ENCODE results near the gene TRAPPC14. TPM values are rescaled to one million over a fixed set of nuclear protein-coding genes. Genes with fewer than 3 reads are reported as not detected.

TRAPPC14 gene
- total and polyA plus RNA-seq, 2 of the 13 experiments (the other 11 are each of a cell fraction or from before 2014, with no cell fraction given), result 4.7 to 9.6 TPM

DNA sequence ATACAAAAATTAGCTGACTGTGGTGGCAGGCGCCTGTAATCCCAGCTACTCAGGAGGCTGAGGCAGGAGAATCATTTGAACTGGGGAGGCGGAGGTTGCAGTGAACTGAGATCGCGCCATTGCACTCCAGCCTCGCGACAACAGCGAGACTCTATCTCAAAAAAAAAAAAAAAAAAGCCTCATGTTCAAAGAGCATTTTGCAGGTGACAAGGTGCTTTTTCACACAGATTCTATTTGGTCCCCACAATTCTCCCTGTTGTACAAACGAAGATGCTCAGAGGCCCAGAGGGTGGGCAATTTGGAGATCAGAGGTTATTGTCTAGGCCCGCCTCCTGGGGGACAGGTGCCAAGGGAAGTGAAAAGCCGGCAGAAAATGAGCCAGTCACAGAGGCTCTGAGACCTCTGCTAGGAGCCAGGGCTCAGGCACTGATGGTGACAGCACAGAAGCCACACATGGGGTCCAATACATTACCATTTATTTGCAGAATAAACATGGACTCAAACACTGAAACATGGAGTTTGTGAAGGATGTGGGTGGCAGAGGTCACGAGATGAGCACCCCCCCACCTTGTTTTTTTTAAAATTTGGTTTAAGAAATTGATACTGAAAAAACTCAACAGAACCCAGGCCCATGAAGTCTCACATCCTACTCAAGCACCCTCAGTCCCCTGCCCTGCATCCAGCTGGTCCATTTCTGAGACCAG lies 10.8 kb upstream of the TRAPPC14 start:
- in situ Hi-C loops (cut with HindIII; ENCODE audit: extremely low pct_ligation_motif_present, low pct_unique_long_range_greater_than_20kb), result no loop called here

More for the DNA sequence above, 10.8 kb upstream of the TRAPPC14 start:
- Histone ChIP-seq H2AFZ (ENCODE audit: low read length) (no peak overlapping the region), H3K79me2 (ENCODE audit: insufficient read depth, low read length) (no peaks in the 10 kb centered on the region), H3K4me2 (ENCODE audit: low read depth, low read length) (peak overlapping the region; percentile 93), H3K4me1 (ENCODE audit: insufficient read depth, low read length) (peaks cover 43% of the 10 kb centered on the region), H3K27me3 (ENCODE audit: control insufficient read depth in 1 of 2, insufficient read depth in 2 of 2, low read length in 2 of 2) (peaks cover 1 to 43% of the 10 kb centered on the region in 2 experiments; a peak in 3 of 5 replicates), H3K4me3 (replicated peaks in 1 of 3; ENCODE audit: insufficient read depth in 1 of 3, low read depth in 2 of 3, low read length in 3 of 3) (no peak overlapping the region), H3K36me3 (replicated peaks in 1 of 2; ENCODE audit: control insufficient read depth in 1 of 2, insufficient read depth in 2 of 2, low read length in 2 of 2) (no peaks in the 10 kb centered on the region), H3K9me3 (ENCODE audit: low read length) (no peaks in the 10 kb centered on the region), H4K20me1 (ENCODE audit: insufficient read depth, low read length) (no peaks in the 10 kb centered on the region), H3K27ac (ENCODE audit: extremely low read length, insufficient read depth, low read length) (no peak overlapping the region), H3K9ac (ENCODE audit: insufficient read depth, low read depth, low read length) (no peak overlapping the region)
- intact Hi-C loops (cut with micrococcal nuclease; ENCODE audit: unreplicated experiment), result no loop called here
- TF ChIP-seq CHD2 (IDR thresholded peaks at IDR 0.05; ENCODE audit: low read depth, low read length) (peak; percentile 87), YY1 (IDR thresholded peaks at IDR 0.05; ENCODE audit: insufficient read depth, insufficient replicate concordance, low read depth, low read length) (no peak), RXRA (CRISPR knock-in tag; IDR thresholded peaks at IDR 0.05) (no peak), ZNF383 (CRISPR knock-in tag; IDR thresholded peaks at IDR 0.05; ENCODE audit: borderline replicate concordance) (no peak)
- TF ChIP-seq, protein P1, sequence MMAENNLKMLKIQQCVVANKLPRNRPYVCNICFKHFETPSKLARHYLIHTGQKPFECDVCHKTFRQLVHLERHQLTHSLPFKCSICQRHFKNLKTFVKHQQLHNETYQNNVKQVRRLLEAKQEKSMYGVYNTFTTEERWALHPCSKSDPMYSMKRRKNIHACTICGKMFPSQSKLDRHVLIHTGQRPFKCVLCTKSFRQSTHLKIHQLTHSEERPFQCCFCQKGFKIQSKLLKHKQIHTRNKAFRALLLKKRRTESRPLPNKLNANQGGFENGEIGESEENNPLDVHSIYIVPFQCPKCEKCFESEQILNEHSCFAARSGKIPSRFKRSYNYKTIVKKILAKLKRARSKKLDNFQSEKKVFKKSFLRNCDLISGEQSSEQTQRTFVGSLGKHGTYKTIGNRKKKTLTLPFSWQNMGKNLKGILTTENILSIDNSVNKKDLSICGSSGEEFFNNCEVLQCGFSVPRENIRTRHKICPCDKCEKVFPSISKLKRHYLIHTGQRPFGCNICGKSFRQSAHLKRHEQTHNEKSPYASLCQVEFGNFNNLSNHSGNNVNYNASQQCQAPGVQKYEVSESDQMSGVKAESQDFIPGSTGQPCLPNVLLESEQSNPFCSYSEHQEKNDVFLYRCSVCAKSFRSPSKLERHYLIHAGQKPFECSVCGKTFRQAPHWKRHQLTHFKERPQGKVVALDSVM (CRISPR knock-in tag; IDR thresholded peaks at IDR 0.05), result peak; percentile 84
- TF ChIP-seq, protein P2, sequence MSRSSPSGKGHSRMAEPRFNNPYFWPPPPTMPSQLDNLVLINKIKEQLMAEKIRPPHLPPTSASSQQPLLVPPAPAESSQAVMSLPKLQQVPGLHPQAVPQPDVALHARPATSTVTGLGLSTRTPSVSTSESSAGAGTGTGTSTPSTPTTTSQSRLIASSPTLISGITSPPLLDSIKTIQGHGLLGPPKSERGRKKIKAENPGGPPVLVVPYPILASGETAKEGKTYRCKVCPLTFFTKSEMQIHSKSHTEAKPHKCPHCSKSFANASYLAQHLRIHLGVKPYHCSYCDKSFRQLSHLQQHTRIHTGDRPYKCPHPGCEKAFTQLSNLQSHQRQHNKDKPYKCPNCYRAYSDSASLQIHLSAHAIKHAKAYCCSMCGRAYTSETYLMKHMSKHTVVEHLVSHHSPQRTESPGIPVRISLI (CRISPR knock-in tag; IDR thresholded peaks at IDR 0.05; ENCODE audit: borderline replicate concordance), result peak; percentile 44; the same call in 1 of the 2 replicates
- TF ChIP-seq, protein P3, sequence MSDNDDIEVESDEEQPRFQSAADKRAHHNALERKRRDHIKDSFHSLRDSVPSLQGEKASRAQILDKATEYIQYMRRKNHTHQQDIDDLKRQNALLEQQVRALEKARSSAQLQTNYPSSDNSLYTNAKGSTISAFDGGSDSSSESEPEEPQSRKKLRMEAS (IDR thresholded peaks at IDR 0.05), result peak; percentile 20; the same call in 1 of the 2 replicates
- peak; percentile 23 for ATAC-seq
- DNase-seq (ENCODE audit: low spot score), result no peak
- ChIA-PET CTCF (ENCODE audit: low intra/inter-chr PET ratio, low total read pairs) (no interaction called here), POLR2A (interaction anchor here (0.6 to 2.2 kb wide), 3 partner anchors 8 to 20 kb away, joined by 3 to 10 read pairs (median 7); partner anchors contain the start of genes GPC2 and LAMTOR4)
- WGBS (ENCODE audit: low lambda C conversion rate), result 7% methylated on average over 11 of the region's 11 CpGs
- FAIRE-seq, result no peak
- no TSS peak for BruUV-seq (replicated peaks)

Data from HepG2 (cell line).